ENCODE results near the gene C18orf32. TPM values are rescaled to one million over a fixed set of nuclear protein-coding genes. Genes with fewer than 3 reads are reported as not detected.
A peak's percentile ranks its signal among the peaks of the same experiment; 100 is the strongest.

C18orf32 gene
- polyA plus RNA-seq, 1 donor from 2014 or later, result 93.2 TPM

GRCh38 chr18:49435170-49435569 lies 51.9 kb downstream of the C18orf32 start:
- Mint-ChIP-seq H3K27me3 (no peaks in the 10 kb centered on the region), H3K9me3 (no peaks in the 10 kb centered on the region), H3K36me3 (peaks cover 2% of the 10 kb centered on the region), H3K27ac (no peak overlapping the region), H3K4me1 (peaks cover 12 to 22% (median 13%) of the 10 kb centered on the region in 3 donors), H3K4me3 (no peak overlapping the region)

GRCh38 chr18:49432602-49433001 lies 54.4 kb downstream of the C18orf32 start:
- Mint-ChIP-seq H3K4me3 (no peak overlapping the region), H3K4me1 (peaks cover 8 to 17% (median 14%) of the 10 kb centered on the region in 3 donors), H3K27ac (no peak overlapping the region), H3K9me3 (no peaks in the 10 kb centered on the region), H3K36me3 (peaks cover 6% of the 10 kb centered on the region), H3K27me3 (no peaks in the 10 kb centered on the region)

- H3K36me3 Mint-ChIP-seq, result peaks cover 7% of the 10 kb centered on the region
- H3K4me1 Mint-ChIP-seq, result peaks cover 5 to 17% (median 7%) of the 10 kb centered on the region in 3 donors
- H3K27me3 Mint-ChIP-seq, result no peaks in the 10 kb centered on the region
- H3K27ac Mint-ChIP-seq, result peak overlapping the region in 1 of 3 donors; percentile 29
- no peaks in the 10 kb centered on the region for H3K9me3 Mint-ChIP-seq
- H3K4me3 Mint-ChIP-seq, result no peak overlapping the region
Measured at GRCh38 chr18:49431165-49431962, 55.7 kb downstream of the C18orf32 start.

Other genes starting within 250 kb of the C18orf32 start
- 48.2 TPM for gene DYM, start 26.6 kb downstream of the C18orf32 start, polyA plus RNA-seq
- gene RPL17, start 5.2 kb upstream of the C18orf32 start, polyA plus RNA-seq, result 1,906 TPM
- gene LIPG, start 74.8 kb upstream of the C18orf32 start, polyA plus RNA-seq, result not detected

All from IgD-negative memory B cell (primary cell).